Stimulated activated CD4-positive, alpha-beta T cell treated with anti-CD3 and anti-CD28 coated beads, Interleukin-1b, Interleukin-23, amount 100 ng/mL, for 24 hours (primary cell): ENCODE measurements around the gene KLK13.

Source experiments
- DNase-seq, 4 experiments: peaks; one replicate each; pipeline ENCODE4 v3.0.0-alpha.2; 2020; ENCODE audit warnings: low read depth in 4 of 4, low spot score in 1 of 4

The KLK13 gene

GRCh38 chr19:51064534-51065220 is at the start of gene KLK13:
Gene KLK13, minus strand, starts transcription at chr19:51065092. Its CDS starts 25 bp downstream, at chr19:51065067.
- DNase-seq: no peak

- DNase-seq: no peak
Observed at GRCh38 chr19:51114087-51114729, 49.3 kb upstream of the KLK13 start.

- DNase-seq: no peak
Observed at GRCh38 chr19:51111606-51112005, 46.7 kb upstream of the KLK13 start.

GRCh38 chr19:51110666-51110971 is 45.7 kb upstream of the KLK13 start:
- no peak for DNase-seq

GRCh38 chr19:51108805-51109146 is 43.9 kb upstream of the KLK13 start:
- DNase-seq: no peak

GRCh38 chr19:51108066-51108804 is 43.3 kb upstream of the KLK13 start, which contains the start of gene CTU1:
Gene CTU1, minus strand, starts transcription at chr19:51108409. Its CDS starts 3,840 bp downstream, at chr19:51104569.
- DNase-seq: peak; percentile 93 to 97 (median 95)

GRCh38 chr19:51107406-51108065 is 42.6 kb upstream of the KLK13 start:
- DNase-seq: no peak

- no peak for DNase-seq
Observed at GRCh38 chr19:51103926-51104341, 39.0 kb upstream of the KLK13 start.

GRCh38 chr19:51102991-51103390 is 38.1 kb upstream of the KLK13 start:
- DNase-seq: no peak

- DNase-seq: no peak
Observed at GRCh38 chr19:51101171-51101865, 36.4 kb upstream of the KLK13 start.

GRCh38 chr19:51100601-51101000 is 35.7 kb upstream of the KLK13 start:
- DNase-seq: no peak

GRCh38 chr19:51099047-51099382 is 34.1 kb upstream of the KLK13 start:
- no peak for DNase-seq

- DNase-seq: no peak
Observed at GRCh38 chr19:51098365-51099046, 33.6 kb upstream of the KLK13 start.

GRCh38 chr19:51097796-51098195 is 32.9 kb upstream of the KLK13 start:
- no peak for DNase-seq

- peak; percentile 47 to 66 (median 58) for DNase-seq
Observed at GRCh38 chr19:51097166-51097738, 32.4 kb upstream of the KLK13 start.

- DNase-seq: no peak
Observed at GRCh38 chr19:51096473-51097165, 31.7 kb upstream of the KLK13 start.

GRCh38 chr19:51094696-51095279 is 29.9 kb upstream of the KLK13 start:
- DNase-seq: peak in 1 of 4 experiments; percentile 22

GRCh38 chr19:51093510-51094345 is 28.8 kb upstream of the KLK13 start:
- no peak for DNase-seq
